H9 (cell line): ENCODE measurements around the gene ST8SIA6. TPM values are rescaled to one million over a fixed set of nuclear protein-coding genes. Genes with fewer than 3 reads are reported as not detected.

ENCODE experiments used
- DNase-seq: peaks from one replicate; pipeline ENCODE4 v3.0.0-alpha.2; 2017
- H2AFZ ChIP-seq: one replicate; pipeline ENCODE4 v1.6.1; 2013; ENCODE audit warnings: mild to moderate bottlenecking, low read length, control low read depth, moderate library complexity
- H2AK5ac ChIP-seq: 2 replicates; pipeline ENCODE4 v1.6.1; 2013; ENCODE audit warnings: low read length, control low read depth, mixed read lengths; ENCODE audit not compliant: insufficient read length
- H2BK120ac ChIP-seq: one replicate; pipeline ENCODE4 v1.6.1; 2013; ENCODE audit warnings: low read depth, mild to moderate bottlenecking, low read length, control low read depth, inconsistent platforms; ENCODE audit not compliant: poor library complexity, severe bottlenecking
- H2BK12ac ChIP-seq: 2 replicates; pipeline ENCODE4 v1.6.1; 2013; ENCODE audit warnings: low read length, control low read depth, mixed read lengths, low read depth; ENCODE audit not compliant: insufficient read length
- H2BK15ac ChIP-seq: 2 replicates; pipeline ENCODE4 v1.6.1; 2013; ENCODE audit warnings: low read depth, low read length, control low read depth
- H2BK20ac ChIP-seq: one replicate; pipeline ENCODE4 v1.6.1; 2013; ENCODE audit warnings: low read depth, mild to moderate bottlenecking, low read length, control low read depth, inconsistent platforms; ENCODE audit not compliant: poor library complexity, severe bottlenecking
- H2BK5ac ChIP-seq: 2 replicates; pipeline ENCODE4 v1.6.1; 2013; ENCODE audit warnings: low read length, control low read depth, mixed read lengths; ENCODE audit not compliant: insufficient read length
- H3K14ac ChIP-seq: 2 replicates; pipeline ENCODE4 v1.6.1; 2013; ENCODE audit warnings: low read length, control low read depth; ENCODE audit not compliant: insufficient read depth
- H3K18ac ChIP-seq: 2 replicates; pipeline ENCODE4 v1.6.1; 2013; ENCODE audit warnings: low read depth, mild to moderate bottlenecking, mixed read lengths, low read length, control low read depth; ENCODE audit not compliant: insufficient read length
- H3K23ac ChIP-seq: 2 replicates; pipeline ENCODE4 v1.6.1; 2013; ENCODE audit warnings: low read length, control low read depth, mixed read lengths, low read depth; ENCODE audit not compliant: insufficient read length
- H3K23me2 ChIP-seq: 2 replicates; pipeline ENCODE4 v1.6.1; 2013; ENCODE audit warnings: low read depth, mild to moderate bottlenecking, mixed read lengths, low read length, control low read depth; ENCODE audit not compliant: insufficient read length, poor library complexity, severe bottlenecking
- H3K27ac ChIP-seq: 2 replicates; pipeline ENCODE4 v1.5.1; 2013; ENCODE audit warnings: low read length, control low read depth, mixed read lengths, low read depth; ENCODE audit not compliant: insufficient read length
- H3K27me3 ChIP-seq: 2 replicates; pipeline ENCODE4 v1.6.1; 2013; ENCODE audit warnings: low read length, control low read depth, inconsistent platforms; ENCODE audit not compliant: insufficient read depth
- H3K4ac ChIP-seq: 2 replicates; pipeline ENCODE4 v1.6.1; 2013; ENCODE audit warnings: low read depth, mild to moderate bottlenecking, control low read depth, inconsistent platforms, low read length, moderate library complexity
- H3K4me1 ChIP-seq: 2 replicates; pipeline ENCODE4 v1.6.1; 2013; ENCODE audit warnings: low read length, control low read depth, inconsistent platforms; ENCODE audit not compliant: insufficient read depth
- H3K4me2 ChIP-seq: 2 replicates; pipeline ENCODE4 v1.6.1; 2013; ENCODE audit warnings: low read length, control low read depth, mixed read lengths; ENCODE audit not compliant: insufficient read length, insufficient read depth
- H3K56ac ChIP-seq: 2 replicates; pipeline ENCODE4 v1.6.1; 2013; ENCODE audit warnings: low read depth, mild to moderate bottlenecking, mixed read lengths, low read length, control low read depth; ENCODE audit not compliant: insufficient read length
- H3K79me1 ChIP-seq: 2 replicates; pipeline ENCODE4 v1.6.1; 2013; ENCODE audit warnings: low read depth, mild to moderate bottlenecking, moderate library complexity, low read length, control low read depth, inconsistent platforms; ENCODE audit not compliant: insufficient read depth, poor library complexity, severe bottlenecking
- H3K79me2 ChIP-seq: 2 replicates; pipeline ENCODE4 v1.6.1; 2013; ENCODE audit warnings: low read length, control low read depth, inconsistent platforms; ENCODE audit not compliant: insufficient read depth
- H3K9ac ChIP-seq: 2 replicates; pipeline ENCODE4 v1.6.1; 2013; ENCODE audit warnings: low read length, control low read depth, mixed read lengths; ENCODE audit not compliant: insufficient read length; ENCODE audit errors: extremely low read depth
- H3K9me3 ChIP-seq: one replicate; pipeline ENCODE4 v1.6.1; 2013; ENCODE audit warnings: low read depth, low read length, inconsistent platforms; ENCODE audit not compliant: control insufficient read depth
- H3T11ph ChIP-seq: one replicate; pipeline ENCODE4 v1.6.1; 2013; ENCODE audit warnings: mild to moderate bottlenecking, low read length, control low read depth, inconsistent platforms
- H4K20me1 ChIP-seq: one replicate; pipeline ENCODE4 v1.6.1; 2013; ENCODE audit not compliant: control insufficient read depth, insufficient read length, insufficient read depth
- H4K5ac ChIP-seq: 2 replicates; pipeline ENCODE4 v1.6.1; 2013; ENCODE audit warnings: low read depth, mild to moderate bottlenecking, mixed read lengths, low read length, control low read depth; ENCODE audit not compliant: insufficient read length
- H4K8ac ChIP-seq: replicated peaks from 2 replicates; pipeline ENCODE4 v1.6.1; 2013; ENCODE audit warnings: low read length, control low read depth, mixed read lengths, low read depth; ENCODE audit not compliant: insufficient read length
- H4K91ac ChIP-seq: 2 replicates; pipeline ENCODE4 v1.6.1; 2013; ENCODE audit warnings: low read depth, mild to moderate bottlenecking, moderate library complexity, mixed read lengths, low read length, control low read depth; ENCODE audit not compliant: insufficient read length
- H3K27ac Mint-ChIP-seq, 3 experiments: 2 replicates in 2 of 3; 3 replicates in 1 of 3; pipeline ENCODE4 v1.8.0; 2020 to 2021; ENCODE audit warnings: mixed read lengths in 3 of 3, mild to moderate bottlenecking in 1 of 3, moderate library complexity in 1 of 3
- H3K27me3 Mint-ChIP-seq: 2 replicates; pipeline ENCODE4 v1.8.0; 2021; ENCODE audit warnings: low read depth, mild to moderate bottlenecking, moderate library complexity, mixed read lengths
- H3K36me3 Mint-ChIP-seq, 3 experiments: 2 replicates in 2 of 3; 3 replicates in 1 of 3; pipeline ENCODE4 v1.8.0; 2020 to 2021; ENCODE audit warnings: low read depth in 3 of 3, mixed read lengths in 3 of 3; ENCODE audit not compliant: insufficient read depth in 1 of 3
- H3K4me1 Mint-ChIP-seq, 2 experiments: 2 replicates each; pipeline ENCODE4 v1.8.0; 2020; ENCODE audit warnings: mixed read lengths in 2 of 2
- H3K4me3 Mint-ChIP-seq, 2 experiments: 2 replicates in 1 of 2; 3 replicates in 1 of 2; pipeline ENCODE4 v1.8.0; 2020 to 2021; ENCODE audit warnings: mild to moderate bottlenecking in 2 of 2, mixed read lengths in 2 of 2, moderate library complexity in 1 of 2
- H3K9me3 Mint-ChIP-seq, 2 experiments: 2 replicates in 1 of 2; 3 replicates in 1 of 2; pipeline ENCODE4 v1.8.0; 2020; ENCODE audit warnings: mild to moderate bottlenecking in 2 of 2, mixed read lengths in 2 of 2, moderate library complexity in 1 of 2
- WGBS: extraction: QIAGEN DNeasy Blood & Tissue Kit; methylation state at CpG from one replicate; pipeline ENCODE4 v1.1.7; 2013; ENCODE audit warnings: missing lambda C conversion rate, low lambda C conversion rate, mixed read lengths; ENCODE audit not compliant: insufficient read length; ENCODE audit errors: extremely low coverage; 5-methylcytosine and 5-hydroxymethylcytosine counted together
- total RNA-seq: library from RNA; stranded (reverse); gene quantifications from 2 replicates; pipeline ENCODE4 v1.2.1, GENCODE V29; 2021
- TF ChIP-seq, protein P1 (sequence below): fragments of 200-600 bp; sonication (generic); conservative IDR thresholded peaks from 3 replicates; pipeline ENCODE4 v1.8.0; 2021; ENCODE audit warnings: antibody characterized with exemption, mild to moderate bottlenecking

ST8SIA6 gene
- total RNA-seq, 1 experiment from 2014 or later: 0.37 TPM

DNA sequence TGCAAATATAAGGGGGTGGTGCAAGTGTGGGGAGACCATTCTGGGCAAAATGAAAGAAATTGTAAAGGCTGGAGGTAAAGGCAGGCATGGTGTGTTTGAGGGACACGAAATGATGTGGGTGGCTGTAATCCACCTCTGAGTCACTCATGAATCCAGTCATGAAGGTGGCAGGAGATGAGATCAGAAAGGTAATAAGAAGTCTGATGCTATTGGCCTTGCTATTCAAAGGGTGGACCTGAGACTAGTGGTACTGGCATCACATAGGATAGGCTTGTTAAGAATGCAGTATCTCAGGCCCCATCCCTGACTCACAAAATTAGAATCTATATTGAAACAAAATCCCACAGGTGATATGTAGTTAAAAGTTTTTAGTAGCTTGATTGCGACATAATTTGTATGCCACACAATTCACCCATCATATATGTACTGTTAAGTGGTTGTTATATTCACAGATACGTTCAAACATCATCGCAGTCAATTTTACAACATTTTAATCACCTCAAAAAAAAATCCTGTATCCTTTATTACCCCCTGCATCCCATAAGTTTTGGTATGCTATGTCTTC lies 85.6 kb downstream of the ST8SIA6 start:
- Histone ChIP-seq H2BK15ac (no peak overlapping the region), H3K9ac (no peak overlapping the region), H3K4me2 (no peak overlapping the region), H2AFZ (no peak overlapping the region), H3K79me1 (no peaks in the 10 kb centered on the region), H2BK20ac (no peak overlapping the region), H3K4ac (no peak overlapping the region), H3K9me3 (no peaks in the 10 kb centered on the region), H3K56ac (no peak overlapping the region), H3K14ac (no peak overlapping the region), H3K23ac (no peak overlapping the region), H2AK5ac (no peak overlapping the region), H2BK120ac (no peak overlapping the region), H3K79me2 (no peaks in the 10 kb centered on the region), H4K91ac (no peak overlapping the region), H4K20me1 (no peaks in the 10 kb centered on the region), H3K23me2 (no peaks in the 10 kb centered on the region), H2BK12ac (no peak overlapping the region), H4K8ac (no peak overlapping the region), H3K18ac (no peak overlapping the region), H3T11ph (no peak overlapping the region), H4K5ac (no peak overlapping the region), H3K4me1 (no peaks in the 10 kb centered on the region), H2BK5ac (no peak overlapping the region), H3K27me3 (no peaks in the 10 kb centered on the region), H3K27ac (no peak overlapping the region)
- H3K4me1 Mint-ChIP-seq: no peaks in the 10 kb centered on the region
- no peaks in the 10 kb centered on the region for H3K27me3 Mint-ChIP-seq
- peaks cover 0 to 13% (median 0%) of the 10 kb centered on the region in 3 experiments; a peak in 3 of 7 replicates for H3K36me3 Mint-ChIP-seq
- no peak overlapping the region for H3K4me3 Mint-ChIP-seq
- DNase-seq: no peak
- H3K27ac Mint-ChIP-seq: no peak overlapping the region
- TF ChIP-seq, protein P1, sequence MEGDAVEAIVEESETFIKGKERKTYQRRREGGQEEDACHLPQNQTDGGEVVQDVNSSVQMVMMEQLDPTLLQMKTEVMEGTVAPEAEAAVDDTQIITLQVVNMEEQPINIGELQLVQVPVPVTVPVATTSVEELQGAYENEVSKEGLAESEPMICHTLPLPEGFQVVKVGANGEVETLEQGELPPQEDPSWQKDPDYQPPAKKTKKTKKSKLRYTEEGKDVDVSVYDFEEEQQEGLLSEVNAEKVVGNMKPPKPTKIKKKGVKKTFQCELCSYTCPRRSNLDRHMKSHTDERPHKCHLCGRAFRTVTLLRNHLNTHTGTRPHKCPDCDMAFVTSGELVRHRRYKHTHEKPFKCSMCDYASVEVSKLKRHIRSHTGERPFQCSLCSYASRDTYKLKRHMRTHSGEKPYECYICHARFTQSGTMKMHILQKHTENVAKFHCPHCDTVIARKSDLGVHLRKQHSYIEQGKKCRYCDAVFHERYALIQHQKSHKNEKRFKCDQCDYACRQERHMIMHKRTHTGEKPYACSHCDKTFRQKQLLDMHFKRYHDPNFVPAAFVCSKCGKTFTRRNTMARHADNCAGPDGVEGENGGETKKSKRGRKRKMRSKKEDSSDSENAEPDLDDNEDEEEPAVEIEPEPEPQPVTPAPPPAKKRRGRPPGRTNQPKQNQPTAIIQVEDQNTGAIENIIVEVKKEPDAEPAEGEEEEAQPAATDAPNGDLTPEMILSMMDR: no peak
- peaks cover 4 to 5% of the 10 kb centered on the region in 2 experiments; a peak in 3 of 5 replicates for H3K9me3 Mint-ChIP-seq
- WGBS: no CpG with 5 or more reads among the region's 4 CpGs
